Astrocyte of the spinal cord (primary cell): Measurements from ENCODE around the gene SELENOO.

Experiments used
- DNase-seq: peaks from one replicate; pipeline ENCODE4 v3.0.0; 2011; ENCODE audit warnings: low read depth, low spot score
- H3K4me3 ChIP-seq: 2 replicates; pipeline ENCODE4 v1.5.1; 2011; ENCODE audit warnings: low read depth, mild to moderate bottlenecking, low read length, moderate library complexity
- in situ Hi-C: cut with HindIII; loops from 2 replicates; pipeline ENCODE4 v1.10.0; 2017; ENCODE audit warnings: low sequenced_read_pairs
- TF ChIP-seq, protein P1 (sequence below): IDR thresholded peaks from 2 replicates; pipeline ENCODE4 v1.5.1; 2012; ENCODE audit warnings: low read depth, mild to moderate bottlenecking, low read length, inconsistent platforms

The SELENOO gene

DNA sequence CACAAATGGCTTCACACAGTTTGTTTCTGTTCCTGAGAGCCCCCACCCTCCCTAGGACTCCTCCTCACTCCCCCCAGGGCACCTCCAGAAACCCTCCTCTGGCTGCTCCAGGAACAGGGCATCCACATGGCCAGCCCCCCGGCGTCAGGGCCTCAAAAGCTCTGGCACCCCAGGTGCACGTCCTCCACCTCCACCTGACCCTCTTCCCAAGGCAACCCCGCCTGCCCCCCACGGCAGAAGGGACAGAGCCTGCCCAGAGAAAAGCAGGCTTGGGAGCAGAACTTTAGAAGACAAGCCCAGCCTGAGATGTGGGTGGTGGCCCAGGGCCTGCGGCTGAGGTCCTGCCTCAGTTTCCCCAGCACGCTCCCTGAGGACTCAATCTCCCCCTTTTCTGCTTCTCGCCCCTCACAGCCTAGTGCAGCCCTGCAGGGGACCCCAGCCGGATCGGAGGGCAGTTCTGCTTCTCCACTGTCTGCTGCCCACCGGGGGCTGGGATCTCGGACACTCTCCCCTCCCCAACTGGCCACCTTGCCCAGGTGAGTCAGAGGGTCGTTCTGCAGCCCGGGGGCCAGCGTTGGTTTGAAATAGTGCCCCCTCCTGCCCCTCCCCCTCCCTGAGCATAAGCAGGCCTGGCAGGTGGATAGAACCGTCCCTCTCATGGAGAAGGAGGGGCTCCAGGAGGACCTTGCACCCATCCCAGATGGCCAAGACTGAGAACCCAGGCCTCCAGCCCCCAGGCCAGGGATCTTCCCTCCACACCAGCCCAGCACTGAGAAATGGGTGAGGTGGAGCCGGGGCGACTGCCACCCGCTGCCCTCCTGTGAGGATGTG, 17.5 kb upstream of the SELENOO start:
- DNase-seq: no peak
- TF ChIP-seq, protein P1, sequence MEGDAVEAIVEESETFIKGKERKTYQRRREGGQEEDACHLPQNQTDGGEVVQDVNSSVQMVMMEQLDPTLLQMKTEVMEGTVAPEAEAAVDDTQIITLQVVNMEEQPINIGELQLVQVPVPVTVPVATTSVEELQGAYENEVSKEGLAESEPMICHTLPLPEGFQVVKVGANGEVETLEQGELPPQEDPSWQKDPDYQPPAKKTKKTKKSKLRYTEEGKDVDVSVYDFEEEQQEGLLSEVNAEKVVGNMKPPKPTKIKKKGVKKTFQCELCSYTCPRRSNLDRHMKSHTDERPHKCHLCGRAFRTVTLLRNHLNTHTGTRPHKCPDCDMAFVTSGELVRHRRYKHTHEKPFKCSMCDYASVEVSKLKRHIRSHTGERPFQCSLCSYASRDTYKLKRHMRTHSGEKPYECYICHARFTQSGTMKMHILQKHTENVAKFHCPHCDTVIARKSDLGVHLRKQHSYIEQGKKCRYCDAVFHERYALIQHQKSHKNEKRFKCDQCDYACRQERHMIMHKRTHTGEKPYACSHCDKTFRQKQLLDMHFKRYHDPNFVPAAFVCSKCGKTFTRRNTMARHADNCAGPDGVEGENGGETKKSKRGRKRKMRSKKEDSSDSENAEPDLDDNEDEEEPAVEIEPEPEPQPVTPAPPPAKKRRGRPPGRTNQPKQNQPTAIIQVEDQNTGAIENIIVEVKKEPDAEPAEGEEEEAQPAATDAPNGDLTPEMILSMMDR: no peak
- in situ Hi-C loops: no loop called here
- no peak overlapping the region for H3K4me3 ChIP-seq

DNA sequence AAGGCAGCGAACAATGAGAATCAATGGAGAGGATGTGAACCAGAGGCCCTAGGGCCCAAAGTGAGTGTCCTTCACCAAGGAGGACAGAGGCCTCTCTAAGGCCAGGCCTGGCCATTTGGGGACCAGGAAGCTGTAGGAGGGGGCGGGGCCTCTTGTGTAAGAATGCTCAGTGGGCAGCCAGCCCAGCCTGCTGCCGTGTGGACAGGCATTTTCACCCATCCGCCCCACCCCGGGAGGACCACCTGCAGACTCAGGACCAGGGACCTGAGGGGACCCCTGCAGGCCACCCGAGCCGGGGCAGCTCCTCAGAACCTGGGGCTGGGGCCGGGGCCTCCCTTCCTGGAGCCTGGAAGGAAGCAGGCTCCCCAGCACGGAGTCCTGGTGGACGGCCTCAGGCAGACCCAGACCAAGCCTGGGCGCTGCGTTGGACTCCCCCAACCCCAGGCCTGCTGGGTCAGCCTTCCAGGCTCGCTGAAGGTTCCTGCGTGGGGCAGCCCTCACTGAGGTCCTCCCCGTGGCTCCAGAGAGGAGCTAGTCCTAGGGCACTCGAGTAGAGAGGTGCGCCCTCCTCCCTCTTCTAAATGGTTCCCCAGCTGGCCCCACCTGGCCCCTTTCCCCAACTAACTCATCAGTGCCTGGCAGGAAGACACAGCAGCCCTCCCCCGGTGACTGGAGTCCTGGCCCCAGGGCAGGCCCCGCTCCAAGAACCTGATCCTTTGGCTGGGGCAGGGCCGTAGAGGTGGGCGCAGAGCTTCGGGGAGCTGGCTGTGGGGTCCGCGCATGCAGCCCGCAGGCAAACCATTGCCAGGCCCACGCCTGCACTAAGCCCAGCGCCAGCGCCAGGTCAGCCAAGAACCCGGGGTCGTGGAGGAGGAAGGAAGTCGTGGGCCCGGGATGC, 16.6 kb upstream of the SELENOO start:
- TF ChIP-seq, protein P1: peak; percentile 1
- H3K4me3 ChIP-seq: no peak overlapping the region
- peak; percentile 31 for DNase-seq
- in situ Hi-C loops: no loop called here

DNA sequence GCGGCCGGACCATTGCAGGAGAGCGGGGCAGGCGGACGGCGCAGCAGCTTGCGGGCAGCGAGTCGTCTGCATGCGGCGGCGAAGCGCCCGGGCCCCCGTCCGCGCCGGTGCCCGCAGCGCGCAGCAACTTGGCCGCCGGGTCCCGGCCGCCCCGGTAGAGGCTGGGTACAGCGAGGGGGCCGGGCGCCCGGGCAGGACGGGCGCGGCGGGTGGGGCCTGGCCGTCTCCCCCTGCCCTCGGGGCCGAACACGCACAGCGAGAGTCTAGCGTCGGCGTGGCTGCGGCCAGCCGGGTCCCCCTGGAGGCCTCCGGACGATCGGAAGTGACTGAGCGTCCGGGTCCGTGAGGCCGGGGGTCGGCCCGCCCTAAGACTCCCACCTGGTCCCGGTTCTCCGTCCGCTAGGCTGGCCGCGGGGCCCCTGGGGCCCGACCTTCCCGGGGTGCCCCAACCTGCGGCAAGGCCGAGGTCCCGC, 15.9 kb upstream of the SELENOO start:
- no peak for DNase-seq
- H3K4me3 ChIP-seq: peak overlapping the region; percentile 46
- in situ Hi-C loops: no loop called here
- TF ChIP-seq, protein P1: no peak

DNA sequence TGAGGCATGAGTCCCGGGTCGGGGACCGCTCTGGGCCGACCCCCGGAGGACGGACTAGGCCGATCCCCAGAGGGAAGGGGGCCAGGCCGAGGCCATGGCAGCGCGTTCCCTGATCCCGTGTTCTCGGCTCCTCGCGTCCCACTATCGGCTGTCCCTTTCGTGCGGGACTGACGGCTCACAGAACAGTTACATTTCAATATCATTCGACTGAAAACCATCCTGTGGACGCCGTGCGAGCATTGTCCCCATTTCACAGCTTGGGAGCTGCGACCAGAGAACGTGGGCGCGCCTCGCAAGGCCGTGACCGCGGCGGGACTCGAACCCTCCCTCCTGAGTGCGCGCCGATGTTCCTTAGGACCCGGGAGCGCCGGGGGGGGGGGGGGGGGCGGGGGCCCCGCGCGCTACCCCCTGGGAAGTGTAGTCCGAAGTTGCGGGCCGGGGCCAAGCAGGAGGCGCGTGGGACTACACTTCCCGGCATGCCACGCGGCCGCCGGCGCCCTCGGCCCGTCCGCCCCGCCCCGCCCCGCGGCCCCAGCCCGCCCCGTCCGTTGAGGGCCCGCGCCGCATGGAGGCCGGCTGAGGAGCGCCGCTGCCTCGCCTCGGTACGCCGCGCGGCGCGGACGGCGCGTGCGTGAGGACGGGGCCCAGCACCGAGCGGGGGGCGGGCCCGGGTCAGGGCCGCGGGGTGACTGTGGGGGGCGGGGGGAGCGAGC, 15.3 kb upstream of the SELENOO start, which contains the start of gene TRABD:
TRABD (plus strand) TSS at position 539 of the 713 bp plus-strand sequence. CDS start 7,148 bp downstream, outside the sequence.
- peak within 1 kb of the TSS; percentile 69 for H3K4me3 ChIP-seq
- TF ChIP-seq, protein P1: no peak
- in situ Hi-C loops: no loop called here
- DNase-seq: peak; percentile 89

DNA sequence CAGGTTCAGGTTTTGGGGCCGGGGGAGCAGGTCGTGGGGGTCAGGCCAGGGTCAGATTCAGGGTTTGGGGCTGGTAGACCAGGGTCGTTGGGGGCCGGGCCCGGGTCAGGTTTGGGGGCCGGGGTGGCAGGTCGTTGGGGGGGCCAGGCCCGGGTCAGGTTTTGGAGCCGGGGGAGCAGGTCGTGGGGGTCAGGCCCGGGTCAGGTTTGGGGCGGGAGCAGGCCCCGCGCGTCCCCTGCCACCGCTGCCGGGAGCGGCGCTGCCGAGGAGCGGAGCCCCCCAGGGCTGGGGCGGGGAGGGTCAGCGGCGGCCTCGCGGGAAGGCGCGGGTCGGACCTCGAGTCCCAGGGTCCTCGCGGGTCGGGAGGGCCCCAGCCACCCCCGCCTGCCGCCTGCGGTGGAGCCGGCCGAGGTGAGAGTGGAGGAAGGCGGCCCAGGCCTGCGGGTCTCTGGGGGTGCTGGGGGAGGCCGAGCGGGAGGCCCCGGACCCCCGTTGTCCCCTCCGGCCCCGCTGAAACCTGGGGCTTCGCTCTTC, 14.6 kb upstream of the SELENOO start:
- H3K4me3 ChIP-seq: peak overlapping the region; percentile 69
- DNase-seq: no peak
- in situ Hi-C loops: no loop called here
- TF ChIP-seq, protein P1: no peak
